ENCODE results near the gene DUSP7. TPM values are rescaled to one million over a fixed set of nuclear protein-coding genes. Genes with fewer than 3 reads are reported as not detected.

DUSP7 gene
- polyA plus RNA-seq, 1 of the 3 experiments (the other 2 are of a cell fraction), result 25.8 TPM

DNA sequence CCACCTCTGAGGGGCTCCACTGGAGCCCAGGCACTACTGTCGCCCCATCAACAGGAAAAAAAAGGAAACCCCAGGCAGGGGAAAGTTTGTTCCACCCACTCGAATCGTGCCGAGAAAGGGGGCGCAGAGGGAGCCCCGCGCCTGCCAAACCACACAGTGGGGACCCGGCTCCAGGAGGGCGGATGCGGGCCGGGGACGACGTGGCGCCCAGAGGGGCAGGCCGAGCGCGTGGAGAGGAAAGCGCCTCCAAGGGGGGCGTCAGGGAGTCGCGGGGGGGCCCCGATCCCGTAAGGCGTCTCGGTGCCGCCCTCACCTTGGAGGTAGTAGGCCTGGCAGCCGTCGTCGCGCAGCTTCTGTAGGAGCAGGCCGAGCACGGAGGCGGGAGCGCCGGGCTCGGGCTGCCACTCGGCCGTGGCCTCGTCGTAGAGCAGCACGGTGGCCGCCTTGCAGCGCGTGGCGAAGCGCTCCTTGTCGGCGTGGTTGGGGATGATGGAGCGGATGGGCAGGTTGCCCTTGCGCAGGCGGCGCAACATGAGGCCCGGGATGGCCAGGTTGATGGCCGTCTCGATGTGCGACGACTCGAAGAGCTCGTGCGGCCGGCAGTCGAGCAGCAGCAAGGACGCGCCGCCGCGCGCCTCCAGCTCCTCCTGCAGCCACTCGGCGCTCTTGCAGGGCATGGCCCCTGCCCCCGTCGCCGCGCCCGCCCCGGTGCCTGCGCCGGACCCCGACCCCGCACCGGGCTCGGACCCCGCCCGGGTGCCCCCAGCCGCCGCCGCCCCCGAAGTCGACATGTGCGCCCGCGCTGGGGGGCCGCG lies 627 bp downstream of the DUSP7 start (continued):
- TF ChIP-seq NRF1 (IDR thresholded peaks at IDR 0.05; ENCODE audit: low read depth, low read length), result no peak

DNA sequence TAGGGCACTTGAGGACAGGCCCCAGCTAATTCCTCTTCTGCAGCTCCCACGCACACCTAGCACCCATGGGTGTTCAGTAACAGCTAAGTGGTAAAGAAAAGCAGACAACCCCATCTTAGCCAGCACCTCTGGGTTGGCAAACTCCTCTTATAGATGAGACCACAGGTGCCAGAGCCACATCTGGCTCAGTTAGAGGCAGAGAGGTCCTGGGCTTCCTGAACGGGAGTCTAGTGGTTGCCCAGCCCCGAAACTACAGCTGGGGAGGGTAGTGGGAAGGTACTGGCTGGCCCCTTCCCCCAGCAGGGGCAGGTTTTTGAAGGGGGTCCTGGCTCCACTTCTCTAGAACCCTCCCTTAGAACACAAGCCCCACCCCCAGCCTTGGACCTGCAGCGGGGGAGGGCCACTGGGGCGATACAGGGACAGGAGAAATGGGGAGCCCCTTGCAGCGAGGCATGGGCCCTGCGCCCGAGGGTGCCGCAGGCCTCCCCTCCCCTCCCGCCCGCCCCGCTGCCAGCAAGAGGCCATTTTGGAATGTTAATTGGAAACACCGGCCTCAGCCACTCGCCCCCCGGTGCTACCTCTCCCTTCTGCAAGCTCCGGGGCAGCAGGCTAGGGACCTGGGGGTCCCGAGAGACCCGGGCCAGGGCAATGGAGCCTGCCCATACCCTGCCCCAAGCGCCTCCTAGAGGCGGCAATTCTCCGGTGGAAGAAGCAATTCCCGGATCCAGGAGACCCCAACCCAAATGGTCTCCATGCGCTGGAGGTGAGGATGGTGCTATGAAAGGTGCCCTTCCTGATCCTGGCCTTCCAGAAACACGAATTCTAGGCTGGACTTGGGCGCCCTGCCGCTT lies 1.5 kb downstream of the DUSP7 start:
- Histone ChIP-seq H3K4me3 (ENCODE audit: low read depth in 2 of 2, low read length in 1 of 2) (peak overlapping the region; percentile 94 to 100), H3K27me3 (ENCODE audit: insufficient read depth) (no peaks in the 10 kb centered on the region), H3K4me1 (ENCODE audit: control insufficient read depth in 1 of 2, insufficient read depth in 2 of 2, low read depth in 1 of 2, low read length in 1 of 2) (peaks cover 17 to 75% of the 10 kb centered on the region in 2 experiments), H3K4me2 (peak overlapping the region; percentile 91), H3K36me3 (replicated peaks in 1 of 2; ENCODE audit: control insufficient read depth in 1 of 2, insufficient read depth in 2 of 2, low read length in 1 of 2) (peaks cover 20 to 38% of the 10 kb centered on the region in 2 experiments), H3K27ac (ENCODE audit: low read depth in 2 of 2, low read length in 1 of 2) (peak overlapping the region; percentile 88 to 93), H3K79me2 (ENCODE audit: insufficient read depth) (peaks cover 67% of the 10 kb centered on the region), H2AFZ (ENCODE audit: low read depth) (no peak overlapping the region), H4K20me1 (ENCODE audit: insufficient read depth) (no peaks in the 10 kb centered on the region), H3K9me3 (no peaks in the 10 kb centered on the region), H3F3A (replicated peaks; ENCODE audit: insufficient read depth) (peaks cover 24% of the 10 kb centered on the region), H3K9ac (peak overlapping the region; percentile 95), H3K9me2 (no peaks in the 10 kb centered on the region)
- POLR2A ChIA-PET, result interaction anchor here (1.1 to 6.5 kb wide), 8 partner anchors 13 to 100 kb away, joined by 3 to 86 read pairs (median 21); partner anchors contain the start of gene POC1A
- peak; percentile 71 for DNase-seq
- CTCF ChIA-PET, result interaction anchor here (0.6 to 29.9 kb wide), 21 partner anchors 10 to 118 kb away, joined by 3 to 983 read pairs (median 6); partner anchors contain the start of genes ABHD14B and RPL29
- 11% methylated on average over 18 of the region's 26 CpGs for WGBS (ENCODE audit: low lambda C conversion rate)
- TF ChIP-seq EP300 (IDR thresholded peaks at IDR 0.05; ENCODE audit: borderline replicate concordance in 1 of 2, low read depth in 1 of 2, low read length in 1 of 2) (no peak), NFIC (IDR thresholded peaks at IDR 0.05; ENCODE audit: borderline replicate concordance) (no peak), TCF12 (IDR thresholded peaks at IDR 0.05) (peak; percentile 34; the same call in 1 of the 2 replicates), GATA2 (CRISPR knock-in tag; IDR thresholded peaks at IDR 0.05) (no peak), MXI1 (IDR thresholded peaks at IDR 0.05; ENCODE audit: low read depth, low read length) (no peak), RAD21 (IDR thresholded peaks at IDR 0.05; ENCODE audit: low read length) (peak; percentile 16; the same call in 1 of the 2 replicates), MEF2A (IDR thresholded peaks at IDR 0.05; ENCODE audit: borderline replicate concordance, low read depth) (no peak), CHD2 (IDR thresholded peaks at IDR 0.05; ENCODE audit: low read length, partially characterized antibody) (no peak), POLR2AphosphoS5 (IDR thresholded peaks at IDR 0.05; ENCODE audit: low read depth, low read length) (no peak), FOSL2 (IDR thresholded peaks at IDR 0.05; ENCODE audit: borderline replicate concordance, low read depth) (no peak), FOXM1 (IDR thresholded peaks at IDR 0.05; ENCODE audit: low read depth) (no peak), YY1 (IDR thresholded peaks at IDR 0.05; ENCODE audit: low read depth) (peak; percentile 73), FOXJ3 (CRISPR knock-in tag; IDR thresholded peaks at IDR 0.05) (no peak), ELF1 (IDR thresholded peaks at IDR 0.05) (no peak), SMC3 (IDR thresholded peaks at IDR 0.05; ENCODE audit: low read depth, low read length) (peak; percentile 5; the same call in 1 of the 2 replicates), GABPA (IDR thresholded peaks at IDR 0.05; ENCODE audit: low read depth) (no peak)
- TF ChIP-seq, protein P1, sequence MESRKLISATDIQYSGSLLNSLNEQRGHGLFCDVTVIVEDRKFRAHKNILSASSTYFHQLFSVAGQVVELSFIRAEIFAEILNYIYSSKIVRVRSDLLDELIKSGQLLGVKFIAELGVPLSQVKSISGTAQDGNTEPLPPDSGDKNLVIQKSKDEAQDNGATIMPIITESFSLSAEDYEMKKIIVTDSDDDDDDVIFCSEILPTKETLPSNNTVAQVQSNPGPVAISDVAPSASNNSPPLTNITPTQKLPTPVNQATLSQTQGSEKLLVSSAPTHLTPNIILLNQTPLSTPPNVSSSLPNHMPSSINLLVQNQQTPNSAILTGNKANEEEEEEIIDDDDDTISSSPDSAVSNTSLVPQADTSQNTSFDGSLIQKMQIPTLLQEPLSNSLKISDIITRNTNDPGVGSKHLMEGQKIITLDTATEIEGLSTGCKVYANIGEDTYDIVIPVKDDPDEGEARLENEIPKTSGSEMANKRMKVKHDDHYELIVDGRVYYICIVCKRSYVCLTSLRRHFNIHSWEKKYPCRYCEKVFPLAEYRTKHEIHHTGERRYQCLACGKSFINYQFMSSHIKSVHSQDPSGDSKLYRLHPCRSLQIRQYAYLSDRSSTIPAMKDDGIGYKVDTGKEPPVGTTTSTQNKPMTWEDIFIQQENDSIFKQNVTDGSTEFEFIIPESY (IDR thresholded peaks at IDR 0.05; ENCODE audit: borderline replicate concordance, low read depth), result no peak
- TF ChIP-seq, protein P2, sequence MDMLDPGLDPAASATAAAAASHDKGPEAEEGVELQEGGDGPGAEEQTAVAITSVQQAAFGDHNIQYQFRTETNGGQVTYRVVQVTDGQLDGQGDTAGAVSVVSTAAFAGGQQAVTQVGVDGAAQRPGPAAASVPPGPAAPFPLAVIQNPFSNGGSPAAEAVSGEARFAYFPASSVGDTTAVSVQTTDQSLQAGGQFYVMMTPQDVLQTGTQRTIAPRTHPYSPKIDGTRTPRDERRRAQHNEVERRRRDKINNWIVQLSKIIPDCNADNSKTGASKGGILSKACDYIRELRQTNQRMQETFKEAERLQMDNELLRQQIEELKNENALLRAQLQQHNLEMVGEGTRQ (IDR thresholded peaks at IDR 0.05; ENCODE audit: borderline replicate concordance, low read depth, low read length), result no peak
- TF ChIP-seq, protein P3, sequence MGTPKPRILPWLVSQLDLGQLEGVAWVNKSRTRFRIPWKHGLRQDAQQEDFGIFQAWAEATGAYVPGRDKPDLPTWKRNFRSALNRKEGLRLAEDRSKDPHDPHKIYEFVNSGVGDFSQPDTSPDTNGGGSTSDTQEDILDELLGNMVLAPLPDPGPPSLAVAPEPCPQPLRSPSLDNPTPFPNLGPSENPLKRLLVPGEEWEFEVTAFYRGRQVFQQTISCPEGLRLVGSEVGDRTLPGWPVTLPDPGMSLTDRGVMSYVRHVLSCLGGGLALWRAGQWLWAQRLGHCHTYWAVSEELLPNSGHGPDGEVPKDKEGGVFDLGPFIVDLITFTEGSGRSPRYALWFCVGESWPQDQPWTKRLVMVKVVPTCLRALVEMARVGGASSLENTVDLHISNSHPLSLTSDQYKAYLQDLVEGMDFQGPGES (IDR thresholded peaks at IDR 0.05; ENCODE audit: low read depth, low read length), result no peak
- TF ChIP-seq, protein P4, sequence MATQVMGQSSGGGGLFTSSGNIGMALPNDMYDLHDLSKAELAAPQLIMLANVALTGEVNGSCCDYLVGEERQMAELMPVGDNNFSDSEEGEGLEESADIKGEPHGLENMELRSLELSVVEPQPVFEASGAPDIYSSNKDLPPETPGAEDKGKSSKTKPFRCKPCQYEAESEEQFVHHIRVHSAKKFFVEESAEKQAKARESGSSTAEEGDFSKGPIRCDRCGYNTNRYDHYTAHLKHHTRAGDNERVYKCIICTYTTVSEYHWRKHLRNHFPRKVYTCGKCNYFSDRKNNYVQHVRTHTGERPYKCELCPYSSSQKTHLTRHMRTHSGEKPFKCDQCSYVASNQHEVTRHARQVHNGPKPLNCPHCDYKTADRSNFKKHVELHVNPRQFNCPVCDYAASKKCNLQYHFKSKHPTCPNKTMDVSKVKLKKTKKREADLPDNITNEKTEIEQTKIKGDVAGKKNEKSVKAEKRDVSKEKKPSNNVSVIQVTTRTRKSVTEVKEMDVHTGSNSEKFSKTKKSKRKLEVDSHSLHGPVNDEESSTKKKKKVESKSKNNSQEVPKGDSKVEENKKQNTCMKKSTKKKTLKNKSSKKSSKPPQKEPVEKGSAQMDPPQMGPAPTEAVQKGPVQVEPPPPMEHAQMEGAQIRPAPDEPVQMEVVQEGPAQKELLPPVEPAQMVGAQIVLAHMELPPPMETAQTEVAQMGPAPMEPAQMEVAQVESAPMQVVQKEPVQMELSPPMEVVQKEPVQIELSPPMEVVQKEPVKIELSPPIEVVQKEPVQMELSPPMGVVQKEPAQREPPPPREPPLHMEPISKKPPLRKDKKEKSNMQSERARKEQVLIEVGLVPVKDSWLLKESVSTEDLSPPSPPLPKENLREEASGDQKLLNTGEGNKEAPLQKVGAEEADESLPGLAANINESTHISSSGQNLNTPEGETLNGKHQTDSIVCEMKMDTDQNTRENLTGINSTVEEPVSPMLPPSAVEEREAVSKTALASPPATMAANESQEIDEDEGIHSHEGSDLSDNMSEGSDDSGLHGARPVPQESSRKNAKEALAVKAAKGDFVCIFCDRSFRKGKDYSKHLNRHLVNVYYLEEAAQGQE (IDR thresholded peaks at IDR 0.05; ENCODE audit: low read depth, low read length), result no peak
